Measurements from ENCODE around the gene MACROD2. TPM values are rescaled to one million over a fixed set of nuclear protein-coding genes. Genes with fewer than 3 reads are reported as not detected.

MACROD2 gene
- total RNA-seq, 1 donor from 2014 or later: 6.7 TPM

GRCh38 chr20:15609921-15610320, 1614.6 kb downstream of the MACROD2 start:
- H3K4me3 Mint-ChIP-seq: no peak overlapping the region
- no peak overlapping the region for H3K27ac Mint-ChIP-seq
- DNase-seq (ENCODE audit: extremely low spot score, unreplicated experiment): no peak
- no peaks in the 10 kb centered on the region for H3K36me3 Mint-ChIP-seq
- peaks cover 4% of the 10 kb centered on the region for H3K27me3 Mint-ChIP-seq
- H3K4me1 Mint-ChIP-seq (ENCODE audit: unreplicated experiment): peaks cover 12% of the 10 kb centered on the region
- peaks cover 3% of the 10 kb centered on the region for H3K9me3 Mint-ChIP-seq
- TF ChIP-seq CTCF (conservative IDR thresholded peaks at IDR 0.05): no peak

GRCh38 chr20:15610787-15611186, 1615.5 kb downstream of the MACROD2 start:
- no peak overlapping the region for H3K27ac Mint-ChIP-seq
- TF ChIP-seq CTCF (conservative IDR thresholded peaks at IDR 0.05): no peak
- H3K9me3 Mint-ChIP-seq: peaks cover 3% of the 10 kb centered on the region
- DNase-seq (ENCODE audit: extremely low spot score, unreplicated experiment): no peak
- H3K4me3 Mint-ChIP-seq: no peak overlapping the region
- peaks cover 12% of the 10 kb centered on the region for H3K4me1 Mint-ChIP-seq (ENCODE audit: unreplicated experiment)
- H3K36me3 Mint-ChIP-seq: no peaks in the 10 kb centered on the region
- H3K27me3 Mint-ChIP-seq: peaks cover 4% of the 10 kb centered on the region

GRCh38 chr20:15611541-15611940, 1616.2 kb downstream of the MACROD2 start:
- no peak for TF ChIP-seq CTCF (conservative IDR thresholded peaks at IDR 0.05)
- peaks cover 15% of the 10 kb centered on the region for H3K4me1 Mint-ChIP-seq (ENCODE audit: unreplicated experiment)
- H3K36me3 Mint-ChIP-seq: no peaks in the 10 kb centered on the region
- no peak overlapping the region for H3K4me3 Mint-ChIP-seq
- H3K9me3 Mint-ChIP-seq: peaks cover 6% of the 10 kb centered on the region
- no peak for DNase-seq (ENCODE audit: extremely low spot score, unreplicated experiment)
- H3K27ac Mint-ChIP-seq: no peak overlapping the region
- H3K27me3 Mint-ChIP-seq: peaks cover 4% of the 10 kb centered on the region

GRCh38 chr20:15612198-15612597, 1616.9 kb downstream of the MACROD2 start:
- H3K36me3 Mint-ChIP-seq: no peaks in the 10 kb centered on the region
- no peak for DNase-seq (ENCODE audit: extremely low spot score, unreplicated experiment)
- H3K27me3 Mint-ChIP-seq: peaks cover 4% of the 10 kb centered on the region
- no peak overlapping the region for H3K4me3 Mint-ChIP-seq
- no peak overlapping the region for H3K27ac Mint-ChIP-seq
- H3K9me3 Mint-ChIP-seq: peaks cover 9% of the 10 kb centered on the region
- H3K4me1 Mint-ChIP-seq (ENCODE audit: unreplicated experiment): peaks cover 20% of the 10 kb centered on the region
- no peak for TF ChIP-seq CTCF (conservative IDR thresholded peaks at IDR 0.05)

GRCh38 chr20:15612769-15613168, 1617.5 kb downstream of the MACROD2 start:
- TF ChIP-seq CTCF (conservative IDR thresholded peaks at IDR 0.05): no peak
- Mint-ChIP-seq H3K27ac (peak overlapping the region; percentile 12), H3K4me3 (no peak overlapping the region), H3K9me3 (peaks cover 9% of the 10 kb centered on the region), H3K36me3 (no peaks in the 10 kb centered on the region), H3K4me1 (ENCODE audit: unreplicated experiment) (peaks cover 20% of the 10 kb centered on the region), H3K27me3 (peaks cover 4% of the 10 kb centered on the region)
- DNase-seq (ENCODE audit: extremely low spot score, unreplicated experiment): no peak

- H3K9me3 Mint-ChIP-seq: peaks cover 5% of the 10 kb centered on the region
- peaks cover 20% of the 10 kb centered on the region for H3K4me1 Mint-ChIP-seq (ENCODE audit: unreplicated experiment)
- DNase-seq (ENCODE audit: extremely low spot score, unreplicated experiment): no peak
- no peak overlapping the region for H3K4me3 Mint-ChIP-seq
- no peaks in the 10 kb centered on the region for H3K36me3 Mint-ChIP-seq
- H3K27me3 Mint-ChIP-seq: peaks cover 4% of the 10 kb centered on the region
- no peak for TF ChIP-seq CTCF (conservative IDR thresholded peaks at IDR 0.05)
- no peak overlapping the region for H3K27ac Mint-ChIP-seq
These were observed 1618.2 kb downstream of the MACROD2 start for GRCh38 chr20:15613530-15613929.
